ENCODE results near the gene CYP21A2. TPM values are rescaled to one million over a fixed set of nuclear protein-coding genes. Genes with fewer than 3 reads are reported as not detected.

Gene CYP21A2
- total and polyA plus RNA-seq, 4 donors, result 1.7 to 29.7 (median 18.3) TPM

DNA sequence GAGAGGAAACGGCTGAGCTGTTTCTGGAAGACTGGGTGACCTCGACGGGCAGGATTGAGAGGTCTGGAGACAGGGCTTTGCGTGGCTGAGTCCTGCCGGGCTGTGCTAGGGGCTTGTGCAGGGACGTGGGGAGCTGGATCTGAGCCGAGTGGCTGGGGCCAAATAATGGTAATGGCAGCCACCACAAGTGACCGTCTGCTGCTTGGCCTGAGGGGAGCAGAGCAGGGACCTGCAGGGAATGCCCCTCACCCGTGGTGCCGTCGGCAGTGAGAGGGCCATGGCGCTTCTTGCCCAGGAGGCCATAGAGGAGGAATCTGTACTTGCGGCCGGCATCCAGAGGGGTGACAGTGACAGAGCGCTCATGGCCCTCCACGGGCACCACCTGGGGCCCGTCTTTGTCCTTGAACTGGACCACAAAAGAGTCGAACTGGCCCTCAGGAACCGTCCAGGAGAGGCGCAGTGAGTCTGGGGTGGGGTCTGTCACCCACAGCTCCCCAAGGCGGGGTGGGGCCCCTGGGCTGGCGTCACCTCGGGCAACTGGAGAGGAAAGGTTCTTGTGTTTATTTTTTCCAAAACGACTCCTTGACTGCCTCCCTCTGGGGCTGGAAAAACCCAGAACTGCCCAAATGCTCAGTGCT, 31.8 kb downstream of the CYP21A2 start:
- WGBS, result 84% methylated on average over 24 of the region's 24 CpGs
- H3K4me1 ChIP-seq (ENCODE audit: control insufficient read depth in 4 of 4, insufficient read depth in 4 of 4, low read length in 3 of 4), result no peaks in the 10 kb centered on the region
- H3K27ac ChIP-seq (ENCODE audit: low read depth in 1 of 2, low read length in 2 of 2), result no peak overlapping the region
- H3K9ac ChIP-seq (ENCODE audit: low read depth in 1 of 2, low read length in 2 of 2), result no peak overlapping the region
- no peaks in the 10 kb centered on the region for H3K36me3 ChIP-seq (ENCODE audit: control insufficient read depth in 4 of 4, insufficient read depth in 3 of 4, low read depth in 1 of 4, low read length in 3 of 4)
- H3K4me3 ChIP-seq (ENCODE audit: low read depth in 1 of 3, low read length in 3 of 3), result no peak overlapping the region
- H3K27me3 ChIP-seq (ENCODE audit: control insufficient read depth in 4 of 4, insufficient read depth in 4 of 4, low read length in 3 of 4), result no peaks in the 10 kb centered on the region
- TF ChIP-seq TAF1 (conservative IDR thresholded peaks at IDR 0.05), result no peak
- TF ChIP-seq, protein P1, sequence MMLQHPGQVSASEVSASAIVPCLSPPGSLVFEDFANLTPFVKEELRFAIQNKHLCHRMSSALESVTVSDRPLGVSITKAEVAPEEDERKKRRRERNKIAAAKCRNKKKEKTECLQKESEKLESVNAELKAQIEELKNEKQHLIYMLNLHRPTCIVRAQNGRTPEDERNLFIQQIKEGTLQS (IDR thresholded peaks at IDR 0.05), result no peak
- no peak for TF ChIP-seq HNF4G (IDR thresholded peaks at IDR 0.05)
- TF ChIP-seq, protein P2, sequence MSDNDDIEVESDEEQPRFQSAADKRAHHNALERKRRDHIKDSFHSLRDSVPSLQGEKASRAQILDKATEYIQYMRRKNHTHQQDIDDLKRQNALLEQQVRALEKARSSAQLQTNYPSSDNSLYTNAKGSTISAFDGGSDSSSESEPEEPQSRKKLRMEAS (IDR thresholded peaks at IDR 0.05), result no peak
- TF ChIP-seq YY1 (IDR thresholded peaks at IDR 0.05), result no peak
- no peak for TF ChIP-seq RAD21 (IDR thresholded peaks at IDR 0.05)
- TF ChIP-seq FOXA1 (IDR thresholded peaks at IDR 0.05), result no peak
- no peak for TF ChIP-seq FOXA2 (IDR thresholded peaks at IDR 0.05)
- TF ChIP-seq, protein P3, sequence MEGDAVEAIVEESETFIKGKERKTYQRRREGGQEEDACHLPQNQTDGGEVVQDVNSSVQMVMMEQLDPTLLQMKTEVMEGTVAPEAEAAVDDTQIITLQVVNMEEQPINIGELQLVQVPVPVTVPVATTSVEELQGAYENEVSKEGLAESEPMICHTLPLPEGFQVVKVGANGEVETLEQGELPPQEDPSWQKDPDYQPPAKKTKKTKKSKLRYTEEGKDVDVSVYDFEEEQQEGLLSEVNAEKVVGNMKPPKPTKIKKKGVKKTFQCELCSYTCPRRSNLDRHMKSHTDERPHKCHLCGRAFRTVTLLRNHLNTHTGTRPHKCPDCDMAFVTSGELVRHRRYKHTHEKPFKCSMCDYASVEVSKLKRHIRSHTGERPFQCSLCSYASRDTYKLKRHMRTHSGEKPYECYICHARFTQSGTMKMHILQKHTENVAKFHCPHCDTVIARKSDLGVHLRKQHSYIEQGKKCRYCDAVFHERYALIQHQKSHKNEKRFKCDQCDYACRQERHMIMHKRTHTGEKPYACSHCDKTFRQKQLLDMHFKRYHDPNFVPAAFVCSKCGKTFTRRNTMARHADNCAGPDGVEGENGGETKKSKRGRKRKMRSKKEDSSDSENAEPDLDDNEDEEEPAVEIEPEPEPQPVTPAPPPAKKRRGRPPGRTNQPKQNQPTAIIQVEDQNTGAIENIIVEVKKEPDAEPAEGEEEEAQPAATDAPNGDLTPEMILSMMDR (IDR thresholded peaks at IDR 0.05; ENCODE audit: low read depth, low read length, missing input control), result no peak
- no peak for TF ChIP-seq NR2F2 (IDR thresholded peaks at IDR 0.05)
- no peak for TF ChIP-seq JUND (IDR thresholded peaks at IDR 0.05)
- TF ChIP-seq, protein P4, sequence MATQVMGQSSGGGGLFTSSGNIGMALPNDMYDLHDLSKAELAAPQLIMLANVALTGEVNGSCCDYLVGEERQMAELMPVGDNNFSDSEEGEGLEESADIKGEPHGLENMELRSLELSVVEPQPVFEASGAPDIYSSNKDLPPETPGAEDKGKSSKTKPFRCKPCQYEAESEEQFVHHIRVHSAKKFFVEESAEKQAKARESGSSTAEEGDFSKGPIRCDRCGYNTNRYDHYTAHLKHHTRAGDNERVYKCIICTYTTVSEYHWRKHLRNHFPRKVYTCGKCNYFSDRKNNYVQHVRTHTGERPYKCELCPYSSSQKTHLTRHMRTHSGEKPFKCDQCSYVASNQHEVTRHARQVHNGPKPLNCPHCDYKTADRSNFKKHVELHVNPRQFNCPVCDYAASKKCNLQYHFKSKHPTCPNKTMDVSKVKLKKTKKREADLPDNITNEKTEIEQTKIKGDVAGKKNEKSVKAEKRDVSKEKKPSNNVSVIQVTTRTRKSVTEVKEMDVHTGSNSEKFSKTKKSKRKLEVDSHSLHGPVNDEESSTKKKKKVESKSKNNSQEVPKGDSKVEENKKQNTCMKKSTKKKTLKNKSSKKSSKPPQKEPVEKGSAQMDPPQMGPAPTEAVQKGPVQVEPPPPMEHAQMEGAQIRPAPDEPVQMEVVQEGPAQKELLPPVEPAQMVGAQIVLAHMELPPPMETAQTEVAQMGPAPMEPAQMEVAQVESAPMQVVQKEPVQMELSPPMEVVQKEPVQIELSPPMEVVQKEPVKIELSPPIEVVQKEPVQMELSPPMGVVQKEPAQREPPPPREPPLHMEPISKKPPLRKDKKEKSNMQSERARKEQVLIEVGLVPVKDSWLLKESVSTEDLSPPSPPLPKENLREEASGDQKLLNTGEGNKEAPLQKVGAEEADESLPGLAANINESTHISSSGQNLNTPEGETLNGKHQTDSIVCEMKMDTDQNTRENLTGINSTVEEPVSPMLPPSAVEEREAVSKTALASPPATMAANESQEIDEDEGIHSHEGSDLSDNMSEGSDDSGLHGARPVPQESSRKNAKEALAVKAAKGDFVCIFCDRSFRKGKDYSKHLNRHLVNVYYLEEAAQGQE (IDR thresholded peaks at IDR 0.05), result no peak
- no peak for TF ChIP-seq GABPA (IDR thresholded peaks at IDR 0.05 in 1 of 2, conservative IDR thresholded peaks at IDR 0.05 in 1 of 2)
- TF ChIP-seq, protein P5, sequence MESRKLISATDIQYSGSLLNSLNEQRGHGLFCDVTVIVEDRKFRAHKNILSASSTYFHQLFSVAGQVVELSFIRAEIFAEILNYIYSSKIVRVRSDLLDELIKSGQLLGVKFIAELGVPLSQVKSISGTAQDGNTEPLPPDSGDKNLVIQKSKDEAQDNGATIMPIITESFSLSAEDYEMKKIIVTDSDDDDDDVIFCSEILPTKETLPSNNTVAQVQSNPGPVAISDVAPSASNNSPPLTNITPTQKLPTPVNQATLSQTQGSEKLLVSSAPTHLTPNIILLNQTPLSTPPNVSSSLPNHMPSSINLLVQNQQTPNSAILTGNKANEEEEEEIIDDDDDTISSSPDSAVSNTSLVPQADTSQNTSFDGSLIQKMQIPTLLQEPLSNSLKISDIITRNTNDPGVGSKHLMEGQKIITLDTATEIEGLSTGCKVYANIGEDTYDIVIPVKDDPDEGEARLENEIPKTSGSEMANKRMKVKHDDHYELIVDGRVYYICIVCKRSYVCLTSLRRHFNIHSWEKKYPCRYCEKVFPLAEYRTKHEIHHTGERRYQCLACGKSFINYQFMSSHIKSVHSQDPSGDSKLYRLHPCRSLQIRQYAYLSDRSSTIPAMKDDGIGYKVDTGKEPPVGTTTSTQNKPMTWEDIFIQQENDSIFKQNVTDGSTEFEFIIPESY (IDR thresholded peaks at IDR 0.05), result no peak
- no peak for DNase-seq (ENCODE audit: low spot score)
- H3K9me3 ChIP-seq (ENCODE audit: control insufficient read depth in 4 of 4, low read length in 3 of 4), result no peaks in the 10 kb centered on the region

Data from liver (tissue), 9 donors.